IPS-11a (cell line): ENCODE results near the gene LSM14A.

Source experiments
- H3K4me3 ChIP-seq: one replicate; pipeline ENCODE4 v1.5.1; 2013; ENCODE audit warnings: low read depth, low read length, control low read depth

LSM14A gene

DNA sequence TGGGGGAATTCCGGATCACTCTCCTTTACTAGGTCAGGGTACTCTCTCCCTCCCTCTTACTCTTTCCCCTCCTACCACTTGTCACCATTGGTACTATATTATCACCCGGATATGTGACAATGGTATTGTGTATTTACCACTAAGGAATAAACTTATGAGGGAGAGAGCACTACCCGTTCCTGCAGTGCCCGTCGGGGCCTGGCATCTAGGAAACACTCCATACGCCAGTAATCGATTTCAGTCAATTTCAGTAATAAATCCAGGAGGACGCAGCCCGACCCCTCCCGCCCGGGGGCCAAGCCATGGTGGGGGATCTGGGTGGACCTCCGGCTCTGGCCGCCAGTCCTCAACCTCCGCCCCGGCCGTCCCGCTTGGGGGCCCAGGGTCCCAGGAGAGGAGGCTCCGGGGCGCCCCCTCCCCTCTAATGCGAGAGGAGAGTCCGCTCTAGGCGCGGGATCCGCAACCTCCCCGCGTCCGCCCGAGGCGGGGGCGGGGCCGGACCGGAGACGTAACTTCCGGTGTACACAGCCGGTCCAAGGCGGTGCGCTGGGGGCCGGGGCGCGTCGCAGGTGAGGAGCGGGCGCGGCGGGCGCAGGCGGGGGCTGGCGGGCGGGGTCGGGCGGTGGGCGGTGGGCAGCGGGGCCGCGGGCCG is 81.9 kb downstream of the LSM14A start, which contains the start of gene GARRE1:
TSS of gene GARRE1 (plus strand) at position 509 of the 652 bp plus-strand sequence. CDS start 45,920 bp downstream, outside the sequence.
- H3K4me3 ChIP-seq = peak within 1 kb of the TSS; percentile 71

DNA sequence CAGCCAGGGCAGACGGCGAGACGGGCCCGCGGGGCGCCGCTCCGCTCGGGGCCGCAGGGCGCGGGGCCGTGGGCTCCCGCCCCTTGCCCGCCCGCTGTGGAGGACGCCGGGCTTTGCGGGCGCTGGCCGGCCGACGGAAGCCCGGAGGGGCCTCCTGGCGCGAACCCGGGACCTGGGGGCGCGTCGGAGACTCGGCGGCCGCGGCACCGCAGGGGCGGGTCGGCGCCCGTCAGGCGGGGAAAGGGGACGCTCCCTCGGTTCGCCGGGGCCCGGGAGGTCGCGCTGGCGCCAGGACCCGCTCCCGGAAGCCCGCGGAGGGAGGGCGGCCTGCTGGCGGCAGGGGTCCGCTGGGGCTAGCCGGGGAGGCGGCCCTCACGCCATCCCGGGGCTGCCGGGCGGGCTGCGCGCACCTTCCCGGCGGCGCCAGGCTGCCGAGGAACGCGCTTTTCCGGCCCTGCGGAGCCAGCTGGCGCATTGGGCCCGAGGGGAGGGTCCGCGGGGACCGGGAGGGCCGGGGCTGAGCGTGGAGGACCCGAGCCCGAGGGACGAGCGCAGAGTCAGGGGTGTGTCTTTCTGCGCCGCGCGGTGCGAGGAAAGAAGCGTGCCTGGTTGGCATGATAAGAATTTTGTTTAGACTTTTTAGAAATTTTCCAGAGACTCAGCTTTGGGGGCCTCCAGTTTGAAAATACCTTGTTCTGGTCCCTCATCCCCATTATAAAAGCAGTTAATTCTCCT is 82.6 kb downstream of the LSM14A start:
- H3K4me3 ChIP-seq = peak overlapping the region; percentile 63

DNA sequence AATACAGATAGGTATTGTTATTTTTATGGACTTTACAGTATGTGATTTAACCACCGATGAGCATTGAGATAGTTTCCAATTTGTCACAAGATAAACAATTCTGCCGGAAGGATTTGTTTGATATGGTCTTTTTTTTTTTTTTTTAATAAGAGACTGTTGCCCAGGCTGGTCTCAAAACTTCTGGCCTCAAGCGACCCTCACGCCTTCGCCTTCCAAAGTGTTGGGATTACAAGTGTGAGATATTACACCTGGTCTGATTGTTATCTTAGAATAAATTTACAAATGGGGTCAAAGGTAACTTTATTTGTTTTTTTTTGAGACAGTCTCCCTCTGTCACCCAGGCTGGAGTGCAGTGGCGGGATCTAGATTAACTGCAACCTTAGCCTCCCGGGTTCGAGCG is 83.2 kb downstream of the LSM14A start:
- peak overlapping the region; percentile 63 for H3K4me3 ChIP-seq

GRCh38 chr19:34256835-34257558 is 84.7 kb downstream of the LSM14A start:
- no peak overlapping the region for H3K4me3 ChIP-seq

- H3K4me3 ChIP-seq = no peak overlapping the region
These were observed 85.2 kb downstream of the LSM14A start for GRCh38 chr19:34257559-34257924.

- H3K4me3 ChIP-seq = no peak overlapping the region
These were observed 87.2 kb downstream of the LSM14A start for GRCh38 chr19:34259367-34260095.

DNA sequence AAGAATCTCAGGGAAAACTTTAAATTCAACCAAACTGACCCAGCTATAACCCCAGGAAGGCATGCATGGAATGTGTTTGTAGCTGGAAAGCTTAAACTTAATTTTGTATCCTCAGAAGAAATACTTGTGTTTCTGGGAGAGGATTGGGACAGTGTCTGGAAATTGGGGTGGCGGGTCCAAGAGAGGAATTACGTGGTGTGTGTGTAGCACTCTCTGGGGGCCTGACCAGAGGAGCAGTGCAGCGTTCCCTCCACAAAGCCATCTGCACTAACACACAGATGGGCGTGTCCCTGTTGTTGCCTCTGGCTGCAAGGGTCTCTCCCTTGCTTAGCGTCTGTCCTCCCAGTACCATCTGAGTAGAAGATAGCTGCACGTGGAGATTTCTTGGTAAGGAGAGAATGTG is 88.5 kb downstream of the LSM14A start:
- H3K4me3 ChIP-seq = no peak overlapping the region

DNA sequence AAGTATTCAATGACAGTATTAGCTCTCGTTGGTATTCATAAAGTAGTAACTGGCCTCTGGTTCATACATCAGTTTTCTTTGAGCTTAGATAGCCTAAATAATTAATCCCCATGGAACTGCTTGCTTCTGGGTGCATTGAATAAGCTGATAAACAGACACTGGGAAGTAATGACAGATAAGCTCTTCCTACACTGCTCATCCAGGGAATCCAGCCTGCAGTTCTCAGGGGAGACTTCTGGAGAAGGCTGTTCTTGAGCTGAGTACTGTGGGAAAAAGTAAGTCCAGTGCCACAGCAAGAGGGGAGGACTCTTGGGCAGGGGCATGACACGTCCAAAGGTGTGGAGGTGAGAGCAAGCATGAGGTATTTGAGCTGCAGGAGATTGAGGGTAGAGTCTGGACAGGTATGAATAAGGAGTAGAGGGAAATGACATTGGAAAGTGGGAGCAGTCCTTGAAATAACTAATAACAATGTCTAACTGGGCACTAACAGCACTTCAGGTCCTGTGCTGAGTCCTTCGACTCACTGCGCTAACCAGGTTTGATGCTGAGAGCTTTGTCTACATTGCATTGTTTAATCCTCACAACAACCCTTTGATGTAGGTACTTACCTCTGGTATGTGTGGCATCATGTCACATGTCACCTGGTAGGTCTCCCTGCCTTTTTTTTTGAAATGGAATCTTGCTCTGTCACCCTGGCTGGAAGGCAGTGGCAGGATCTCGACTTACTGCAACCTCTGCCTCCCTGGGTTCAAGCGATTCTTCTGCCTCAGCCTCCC is 89.2 kb downstream of the LSM14A start:
- H3K4me3 ChIP-seq = no peak overlapping the region

DNA sequence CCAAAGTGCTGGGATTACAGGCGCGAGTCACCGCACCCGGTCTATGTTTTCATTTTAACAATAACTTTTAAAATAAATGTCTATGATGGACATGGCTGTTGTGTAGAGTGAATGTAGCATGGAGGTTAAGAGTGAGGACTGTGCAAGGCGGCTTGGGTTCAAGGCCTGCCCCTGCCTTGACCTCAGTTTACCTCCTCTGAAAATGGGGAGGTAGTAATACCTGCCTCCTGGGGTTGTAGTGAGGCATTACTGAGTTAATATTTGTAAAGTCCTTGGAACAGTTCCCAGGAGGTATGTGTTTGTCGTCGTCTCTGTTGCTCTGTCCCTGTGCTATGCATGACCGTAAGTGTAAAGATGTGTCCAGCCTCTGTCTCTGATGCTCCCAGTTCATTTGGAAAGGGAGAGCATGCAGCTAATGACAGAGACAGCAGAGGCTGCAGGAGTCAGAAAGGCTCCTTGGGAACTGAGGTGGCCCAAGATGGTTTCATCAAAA is 91.5 kb downstream of the LSM14A start:
- no peak overlapping the region for H3K4me3 ChIP-seq

GRCh38 chr19:34265221-34265650 is 92.9 kb downstream of the LSM14A start:
- H3K4me3 ChIP-seq = no peak overlapping the region

GRCh38 chr19:34269081-34269480 is 96.8 kb downstream of the LSM14A start:
- no peak overlapping the region for H3K4me3 ChIP-seq

- H3K4me3 ChIP-seq = no peak overlapping the region
These were observed 97.2 kb downstream of the LSM14A start for GRCh38 chr19:34269489-34269888.

- H3K4me3 ChIP-seq = no peak overlapping the region
These were observed 97.8 kb downstream of the LSM14A start for GRCh38 chr19:34269968-34270621.

- no peak overlapping the region for H3K4me3 ChIP-seq
These were observed 100.8 kb downstream of the LSM14A start for GRCh38 chr19:34273121-34273520.

- no peak overlapping the region for H3K4me3 ChIP-seq
These were observed 102.1 kb downstream of the LSM14A start for GRCh38 chr19:34274284-34274826.

- no peak overlapping the region for H3K4me3 ChIP-seq
These were observed 102.7 kb downstream of the LSM14A start for GRCh38 chr19:34274827-34275625.

- no peak overlapping the region for H3K4me3 ChIP-seq
These were observed 103.4 kb downstream of the LSM14A start for GRCh38 chr19:34275705-34276104.

DNA sequence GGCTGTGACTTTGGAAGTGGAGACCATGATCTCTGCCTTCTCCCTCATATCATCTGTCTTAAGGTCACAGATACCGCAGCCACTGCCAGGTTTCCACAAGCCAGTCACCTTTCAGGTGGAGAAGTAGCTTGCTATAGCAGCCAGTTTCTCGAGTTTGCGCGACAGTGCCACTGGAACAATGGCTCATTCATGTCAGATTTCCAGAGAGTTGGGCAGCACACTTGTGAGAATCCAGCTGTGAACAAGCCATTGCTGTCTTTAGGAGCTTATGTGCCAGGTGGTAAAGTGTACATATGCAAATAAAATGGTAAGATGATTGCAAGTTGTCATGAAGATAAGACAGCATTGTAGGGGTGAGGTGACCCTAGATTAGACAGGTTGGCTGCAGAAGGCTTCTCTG is 104.3 kb downstream of the LSM14A start:
- no peak overlapping the region for H3K4me3 ChIP-seq

DNA sequence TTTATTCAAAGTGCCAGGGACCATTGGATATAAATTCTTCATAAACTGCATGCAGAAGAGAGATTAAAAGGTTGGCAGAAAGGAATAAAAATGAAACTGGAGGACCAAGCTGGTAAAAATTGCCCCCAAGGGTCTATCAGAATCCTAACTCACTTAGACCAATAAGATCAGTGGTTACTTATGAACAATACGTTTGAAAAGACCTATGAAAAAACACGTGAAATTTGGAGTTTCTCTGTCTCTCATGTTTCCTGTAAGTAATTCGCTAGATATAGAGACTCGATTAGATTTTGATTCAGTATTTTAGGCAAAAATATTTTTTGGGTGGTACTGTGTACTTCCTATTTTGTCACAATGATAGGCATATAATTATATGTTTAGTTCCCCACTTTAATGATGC is 104.9 kb downstream of the LSM14A start:
- no peak overlapping the region for H3K4me3 ChIP-seq
